GM10266 (cell line): ENCODE data around the gene PCCA.
"Not testable (repeated sequence)": the region's sequence is repeated elsewhere in the genome, so short reads cannot be mapped to it uniquely, and the experiment has no call there.

Experiments used
- DNase-seq: peaks from one replicate; pipeline ENCODE4 v3.0.0; 2012; ENCODE audit errors: extremely low spot score
- CTCF ChIP-seq: IDR thresholded peaks from 2 replicates; pipeline ENCODE4 v1.5.1; 2012; ENCODE audit warnings: mild to moderate bottlenecking, low read depth; ENCODE audit not compliant: control insufficient read depth, insufficient read depth; ENCODE audit errors: missing control alignments

PCCA gene

DNA sequence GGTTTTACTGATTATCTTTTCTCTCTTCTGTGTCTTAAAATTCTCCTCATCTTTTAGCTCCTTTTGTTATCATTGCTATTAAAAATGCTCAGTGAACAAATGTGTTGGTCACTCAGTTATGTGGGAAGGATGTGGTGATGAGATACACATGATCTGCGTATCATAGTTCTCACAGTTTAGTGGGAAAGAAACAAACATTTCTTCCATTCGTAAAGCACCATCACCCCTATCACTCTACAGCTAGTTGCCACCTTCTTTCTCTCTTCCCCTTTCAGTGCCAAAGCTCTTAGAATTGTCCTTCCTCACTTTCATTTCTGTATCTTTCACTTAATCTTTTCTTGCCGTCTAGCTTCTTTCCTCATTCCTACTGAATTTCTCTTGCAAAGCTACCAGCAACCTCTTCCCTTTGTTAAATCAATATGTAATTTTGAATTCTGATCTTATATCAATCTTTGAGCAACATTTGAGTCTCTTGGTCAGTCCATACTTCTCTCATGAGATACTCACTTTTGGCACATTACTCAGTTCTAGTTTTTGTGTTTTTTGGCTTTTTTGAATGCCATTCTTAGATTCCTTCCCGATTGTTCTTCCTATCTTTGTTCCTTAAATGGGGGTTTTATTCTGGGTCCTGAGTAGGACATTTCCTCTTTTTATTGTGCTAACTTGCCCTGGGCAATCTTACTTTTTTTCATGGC is 122.3 kb downstream of the PCCA start:
- no peak for DNase-seq

DNA sequence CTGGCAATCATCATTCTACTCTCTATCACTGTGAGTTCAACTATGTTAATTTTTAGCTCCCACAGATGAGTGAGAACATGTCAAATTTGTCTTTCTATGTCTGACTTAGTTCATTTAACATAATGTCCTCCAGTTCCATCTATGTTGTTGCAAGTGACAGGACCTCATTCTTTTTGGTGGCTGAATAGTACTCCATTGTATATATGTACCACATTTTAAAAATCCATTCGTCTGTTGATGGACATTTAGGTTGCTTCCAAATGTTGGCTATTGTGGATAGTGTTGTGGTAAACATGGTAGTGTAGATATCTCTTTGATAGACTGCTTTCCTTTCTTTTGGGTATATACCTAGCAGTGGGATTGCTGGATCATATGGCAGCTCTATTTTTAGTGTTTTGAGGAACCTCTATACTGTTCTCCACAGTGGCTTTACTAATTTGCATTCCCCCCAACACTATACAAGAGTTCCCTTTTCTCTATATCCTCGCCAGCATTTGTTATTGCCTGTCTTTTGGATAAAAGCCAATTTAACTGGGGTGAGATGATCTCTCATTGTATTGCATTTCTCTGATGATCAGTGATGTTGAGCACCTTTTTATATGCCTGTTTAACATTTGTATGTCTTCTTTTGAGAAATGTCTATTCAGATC is 124.1 kb downstream of the PCCA start:
- TF ChIP-seq CTCF: no peak
- DNase-seq: no peak

More for the DNA sequence above, 122.3 kb downstream of the PCCA start:
- no peak for TF ChIP-seq CTCF

DNA sequence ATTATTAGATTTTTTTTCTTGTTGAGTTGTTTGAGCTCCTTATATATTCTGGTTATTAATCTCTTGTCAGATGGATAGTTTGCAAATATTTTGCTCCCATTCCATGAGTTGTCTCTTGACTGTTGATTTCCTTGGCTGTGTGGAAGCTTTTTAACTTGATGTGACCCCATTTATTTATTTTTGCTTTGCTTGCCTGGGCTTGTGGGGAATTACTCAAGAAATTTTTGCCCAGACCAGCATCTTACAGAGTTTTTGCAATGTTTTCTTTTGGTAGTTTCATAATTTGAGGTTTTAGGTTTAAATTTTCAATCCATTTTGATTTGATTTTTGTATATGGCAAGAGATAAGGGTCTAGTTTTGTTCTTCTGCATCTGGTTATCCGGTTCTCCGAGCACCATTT is 124.7 kb downstream of the PCCA start:
- TF ChIP-seq CTCF: no peak
- no peak for DNase-seq

- DNase-seq: no peak
- TF ChIP-seq CTCF: no peak
These were observed 126.0 kb downstream of the PCCA start for GRCh38 chr13:100214886-100215285.

- no peak for TF ChIP-seq CTCF
- no peak for DNase-seq
These were observed 132.3 kb downstream of the PCCA start for GRCh38 chr13:100221166-100221565.

DNA sequence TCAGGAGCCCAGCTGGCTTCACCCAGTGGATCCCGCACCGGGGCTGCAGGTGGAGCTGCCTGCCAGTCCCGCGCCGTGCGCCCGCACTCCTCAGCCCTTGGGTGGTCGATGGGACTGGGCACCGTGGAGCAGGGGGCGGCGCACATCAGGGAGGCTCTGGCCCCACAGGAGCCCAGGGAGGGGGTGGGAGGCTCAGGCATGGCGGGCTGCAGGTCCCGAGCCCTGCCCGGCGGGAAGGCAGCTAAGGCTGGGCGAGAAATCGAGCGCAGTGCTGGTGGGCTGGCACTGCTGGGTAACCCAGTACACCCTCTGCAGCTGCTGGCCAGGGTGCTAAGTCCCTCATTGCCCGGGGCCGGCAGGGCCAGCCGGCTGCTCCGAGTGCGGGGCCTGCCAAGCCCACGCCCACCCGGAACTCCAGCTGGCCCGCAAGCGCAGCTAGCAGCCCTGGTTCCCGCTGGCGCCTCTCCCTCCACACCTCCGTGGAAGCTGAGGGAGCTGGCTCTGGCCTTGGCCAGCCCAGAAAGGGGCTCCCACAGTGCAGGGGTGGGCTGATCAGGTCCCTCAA is 135.2 kb downstream of the PCCA start:
- not testable (repeated sequence) for DNase-seq

DNA sequence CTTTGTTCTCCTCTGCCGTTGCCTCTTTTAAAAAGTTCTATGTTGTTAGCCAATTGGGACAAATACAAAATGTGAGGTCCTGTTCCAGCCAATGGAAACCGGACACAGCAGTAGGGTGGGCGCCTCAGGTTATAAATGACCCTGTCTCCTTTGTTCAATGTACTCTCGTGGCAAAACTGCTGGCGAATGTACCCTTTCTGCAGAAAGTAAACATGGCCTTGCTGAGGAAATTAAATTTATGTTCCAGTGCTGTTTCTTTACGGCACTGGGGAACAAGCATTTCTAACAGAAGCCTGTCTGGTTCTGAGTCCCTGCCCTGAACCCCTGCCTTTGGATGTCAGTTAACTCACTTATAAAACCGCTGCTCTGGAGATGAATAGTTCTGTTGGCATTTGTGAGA is 140.7 kb downstream of the PCCA start:
- no peak for DNase-seq
- no peak for TF ChIP-seq CTCF

GRCh38 chr13:100230769-100231149 is 141.9 kb downstream of the PCCA start:
- no peak for TF ChIP-seq CTCF
- DNase-seq: peak; percentile 20
